GM12872 (cell line): Measurements from ENCODE around the gene CUL4A.

ENCODE experiments used
- TF ChIP-seq, protein P1 (sequence below): IDR thresholded peaks from 3 replicates; pipeline ENCODE4 v1.5.1; 2011; ENCODE audit warnings: low read depth, mild to moderate bottlenecking, low read length, moderate library complexity; ENCODE audit not compliant: insufficient read depth

Gene CUL4A

DNA sequence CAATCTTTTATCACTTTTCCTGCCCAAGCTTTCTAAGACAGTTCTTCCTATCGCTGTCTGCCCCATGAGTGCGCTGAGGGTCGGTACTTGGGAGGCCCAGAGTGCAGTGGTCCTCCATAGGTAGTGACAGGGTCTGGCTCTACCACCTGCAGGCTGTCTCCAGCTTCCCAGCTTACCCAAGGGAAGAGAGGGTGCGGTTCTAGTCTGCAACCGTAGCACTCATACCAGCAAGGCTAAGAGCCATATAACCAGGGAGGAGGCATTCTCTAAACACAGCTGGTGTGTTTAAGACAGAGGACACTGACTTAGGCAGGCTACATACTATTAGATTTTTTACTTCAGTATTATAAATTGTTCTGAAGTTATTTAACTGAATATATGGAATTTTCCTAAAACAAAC is 42.7 kb upstream of the CUL4A start:
- TF ChIP-seq, protein P1, sequence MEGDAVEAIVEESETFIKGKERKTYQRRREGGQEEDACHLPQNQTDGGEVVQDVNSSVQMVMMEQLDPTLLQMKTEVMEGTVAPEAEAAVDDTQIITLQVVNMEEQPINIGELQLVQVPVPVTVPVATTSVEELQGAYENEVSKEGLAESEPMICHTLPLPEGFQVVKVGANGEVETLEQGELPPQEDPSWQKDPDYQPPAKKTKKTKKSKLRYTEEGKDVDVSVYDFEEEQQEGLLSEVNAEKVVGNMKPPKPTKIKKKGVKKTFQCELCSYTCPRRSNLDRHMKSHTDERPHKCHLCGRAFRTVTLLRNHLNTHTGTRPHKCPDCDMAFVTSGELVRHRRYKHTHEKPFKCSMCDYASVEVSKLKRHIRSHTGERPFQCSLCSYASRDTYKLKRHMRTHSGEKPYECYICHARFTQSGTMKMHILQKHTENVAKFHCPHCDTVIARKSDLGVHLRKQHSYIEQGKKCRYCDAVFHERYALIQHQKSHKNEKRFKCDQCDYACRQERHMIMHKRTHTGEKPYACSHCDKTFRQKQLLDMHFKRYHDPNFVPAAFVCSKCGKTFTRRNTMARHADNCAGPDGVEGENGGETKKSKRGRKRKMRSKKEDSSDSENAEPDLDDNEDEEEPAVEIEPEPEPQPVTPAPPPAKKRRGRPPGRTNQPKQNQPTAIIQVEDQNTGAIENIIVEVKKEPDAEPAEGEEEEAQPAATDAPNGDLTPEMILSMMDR, result no peak

DNA sequence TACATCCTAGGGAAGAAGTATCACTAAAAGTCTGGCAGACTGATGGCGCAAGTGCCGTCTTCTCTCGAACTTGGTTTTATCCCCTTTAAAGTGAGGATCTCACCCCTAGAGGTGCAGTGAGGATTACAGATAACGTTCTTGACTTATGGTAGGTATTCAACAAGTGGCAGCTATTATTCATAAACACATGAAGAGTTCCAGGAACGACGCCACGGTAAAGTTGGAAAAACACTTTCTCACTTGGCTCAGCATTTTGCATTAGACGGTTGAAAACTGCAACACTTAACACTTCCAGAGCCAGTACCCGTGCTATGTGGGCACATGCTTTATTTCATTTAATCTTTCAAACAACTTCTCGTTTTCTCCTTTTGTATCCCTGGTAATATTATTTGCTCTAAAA is 42.3 kb upstream of the CUL4A start:
- TF ChIP-seq, protein P1, result no peak

DNA sequence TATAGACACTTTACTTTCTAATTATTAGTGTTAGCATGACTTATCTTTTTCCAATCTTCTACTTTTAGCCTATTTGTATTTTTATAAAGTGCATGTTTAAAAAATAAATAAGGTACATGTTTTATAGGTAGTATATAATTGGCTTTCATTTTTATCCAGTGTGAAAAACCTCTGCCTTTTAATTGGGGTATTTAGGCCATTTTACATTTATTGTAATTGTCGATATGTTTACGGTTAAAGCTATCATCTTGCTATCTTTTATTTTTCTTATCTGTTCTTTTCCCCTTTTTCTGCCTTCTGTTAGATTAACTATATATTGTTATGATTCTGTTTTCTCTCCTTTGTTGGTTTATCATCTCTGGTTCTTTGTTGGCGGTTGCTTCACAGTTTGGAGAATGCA is 41.8 kb upstream of the CUL4A start:
- TF ChIP-seq, protein P1, result no peak

DNA sequence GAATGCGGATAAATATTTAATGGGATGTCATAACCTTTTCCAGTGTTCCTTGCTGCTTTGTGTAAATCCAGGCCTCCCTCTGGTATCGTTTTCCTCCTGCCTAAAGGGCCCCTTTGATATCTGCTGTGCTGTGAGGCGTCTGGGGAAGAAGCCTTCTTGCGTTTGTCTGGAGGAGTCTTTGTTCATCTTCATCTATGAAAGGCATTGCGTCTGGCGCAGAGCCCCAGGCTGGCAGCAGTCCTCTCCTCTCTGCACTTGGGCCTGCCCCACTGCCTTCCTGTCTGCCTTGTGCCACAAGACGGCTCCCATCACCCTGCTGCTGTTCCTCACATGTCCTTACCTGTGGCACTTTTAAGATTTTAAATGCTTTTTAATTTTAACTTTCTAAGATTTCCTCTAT is 41.2 kb upstream of the CUL4A start:
- TF ChIP-seq, protein P1, result no peak

DNA sequence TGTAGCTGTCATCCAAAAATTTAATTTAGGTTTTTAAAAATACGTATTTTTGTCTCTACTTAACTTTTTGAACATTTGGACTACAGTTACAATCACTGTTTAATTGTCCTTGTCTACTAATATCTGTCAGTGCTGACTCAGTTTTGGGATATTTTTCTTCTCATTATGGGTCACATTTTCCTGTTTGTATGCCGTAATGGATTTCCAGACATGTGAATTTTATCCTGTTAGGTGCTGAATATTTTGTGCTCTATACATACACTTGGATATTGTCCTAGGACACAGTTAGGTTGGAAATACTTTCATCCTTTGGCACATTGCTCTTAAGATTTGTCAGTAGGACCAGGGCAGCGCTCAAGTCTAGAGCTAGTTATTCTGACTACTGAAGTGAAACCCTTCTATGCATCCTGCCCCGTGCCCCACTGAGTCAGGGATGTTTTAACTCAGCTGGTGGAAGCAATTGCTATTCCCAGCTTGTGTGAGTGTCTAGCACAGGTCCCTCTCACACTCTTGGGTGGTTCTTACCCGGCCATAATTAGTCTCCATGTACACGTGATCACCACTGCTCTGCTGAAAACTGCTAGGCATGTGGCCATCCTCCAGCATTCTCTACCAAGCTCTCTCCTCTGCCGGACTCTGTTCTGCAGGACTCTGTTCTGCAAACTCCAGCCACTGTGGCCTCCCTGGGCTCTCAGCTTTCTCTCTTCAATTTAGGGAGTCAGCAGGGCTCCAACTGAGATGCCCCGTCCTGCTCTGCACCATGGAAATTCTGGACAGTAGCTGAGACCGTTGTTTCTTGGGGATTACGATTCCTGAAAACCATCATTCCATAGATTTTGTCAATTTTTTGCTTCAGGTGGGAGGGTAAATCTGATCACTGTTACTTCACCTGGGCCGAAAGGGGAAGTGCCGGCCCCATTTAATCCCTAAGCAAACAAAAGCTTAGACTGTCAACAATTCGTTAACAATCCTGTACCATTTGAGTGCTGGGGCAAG is 39.8 kb upstream of the CUL4A start:
- TF ChIP-seq, protein P1, result no peak

DNA sequence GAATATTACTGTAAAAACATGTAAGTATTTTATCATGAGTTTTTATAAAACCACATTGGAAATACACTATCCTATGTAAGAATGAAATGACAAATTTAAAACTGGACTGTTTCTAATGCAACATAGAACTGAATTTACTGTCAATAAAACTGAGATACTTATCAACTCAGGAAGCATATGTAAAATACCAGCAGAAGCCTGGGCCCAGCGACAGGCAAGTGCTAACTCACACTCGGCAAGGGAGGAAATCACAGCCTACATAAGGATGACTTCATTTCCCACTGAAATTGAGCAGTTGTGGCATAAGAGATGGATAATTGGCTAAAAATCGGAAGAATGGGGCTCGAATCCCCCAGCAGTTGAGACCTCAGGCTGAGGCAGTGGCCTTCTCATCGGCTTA is 38.9 kb upstream of the CUL4A start:
- TF ChIP-seq, protein P1, result no peak

DNA sequence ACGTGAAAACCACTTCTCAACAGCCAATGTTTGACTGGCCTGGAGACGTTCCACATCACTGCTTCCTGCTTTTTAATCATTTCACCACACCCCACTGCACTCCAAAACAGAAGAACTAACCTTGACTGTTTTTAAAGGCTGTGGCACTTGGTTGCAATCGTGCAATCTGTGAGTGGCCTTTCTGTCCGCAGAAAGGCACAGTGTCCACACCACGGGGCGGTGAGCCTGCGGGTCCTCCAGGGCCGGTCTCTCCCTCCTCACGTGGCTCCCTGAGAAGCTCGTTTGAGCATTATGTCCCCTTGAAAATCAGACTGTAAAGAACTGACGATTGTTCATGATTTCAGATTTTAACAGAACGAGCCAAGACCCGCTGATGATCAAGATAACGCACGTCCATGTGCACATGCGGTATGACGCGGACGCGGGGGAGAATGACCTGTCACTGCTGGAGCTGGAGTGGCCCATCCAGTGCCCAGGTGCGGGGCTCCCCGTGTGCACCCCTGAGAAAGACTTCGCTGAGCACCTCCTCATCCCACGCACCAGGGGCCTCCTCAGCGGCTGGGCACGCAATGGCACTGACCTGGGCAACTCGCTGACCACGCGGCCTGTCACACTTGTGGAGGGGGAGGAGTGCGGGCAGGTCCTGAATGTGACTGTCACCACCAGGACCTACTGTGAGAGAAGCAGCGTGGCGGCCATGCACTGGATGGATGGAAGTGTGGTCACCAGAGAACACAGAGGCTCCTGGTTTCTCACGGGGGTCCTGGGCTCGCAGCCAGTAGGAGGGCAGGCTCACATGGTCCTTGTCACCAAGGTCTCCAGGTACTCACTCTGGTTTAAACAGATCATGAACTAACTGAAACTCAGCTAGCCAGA is 37.9 kb upstream of the CUL4A start:
- TF ChIP-seq, protein P1, result no peak
